ENCODE measurements around the gene CSRP3. TPM values are rescaled to one million over a fixed set of nuclear protein-coding genes. Genes with fewer than 3 reads are reported as not detected.

The CSRP3 gene
- total RNA-seq, 1 donor from 2014 or later = not detected

DNA sequence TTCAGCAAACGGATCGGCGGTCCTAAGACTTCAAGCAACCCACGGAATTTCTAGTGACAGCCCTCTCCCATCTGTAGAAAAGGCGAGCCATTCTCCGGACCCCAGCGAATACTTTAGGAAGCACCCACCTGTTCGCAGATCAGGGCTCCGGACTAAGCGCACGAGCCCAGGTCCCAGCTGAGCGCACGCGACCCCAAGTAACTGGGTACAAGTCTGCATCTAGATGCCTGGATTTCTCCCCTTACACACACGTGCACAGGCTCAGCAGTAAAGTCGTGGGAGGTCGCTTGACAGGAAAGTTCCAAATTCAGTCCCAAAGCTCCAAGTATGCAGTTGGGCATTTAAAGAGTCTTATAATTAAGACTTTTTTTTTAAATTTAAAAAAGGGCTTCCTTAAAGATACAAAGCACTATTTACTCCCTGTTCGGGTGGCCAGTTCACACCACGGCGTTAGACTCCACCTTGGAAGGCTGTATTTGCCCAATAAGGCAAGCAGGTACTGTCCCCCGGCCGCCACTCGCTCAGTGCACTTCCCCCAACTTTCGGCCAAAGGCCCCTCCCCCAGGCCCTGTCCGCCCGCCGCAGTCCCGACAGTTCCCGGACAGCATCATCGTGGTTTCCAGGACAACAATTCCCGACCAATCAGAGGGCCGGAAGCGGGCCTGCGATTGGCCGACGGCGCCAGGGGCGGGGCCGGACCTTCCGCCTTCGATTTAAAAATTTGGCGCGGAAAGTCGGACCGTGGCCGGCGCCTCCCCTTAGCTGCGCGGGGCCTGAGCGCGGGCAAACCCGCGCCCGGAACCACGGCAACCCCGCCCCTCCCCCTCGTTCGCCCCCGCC is 38.9 kb upstream of the CSRP3 start, which contains the start of gene E2F8:
E2F8 (minus strand) TSS at position 526 of the 840 bp plus-strand sequence. CDS start 824 bp downstream, outside the sequence.
- Histone ChIP-seq H3K27me3 (ENCODE audit: control insufficient read depth, insufficient read depth, low read length) (peaks cover 20% of the 10 kb centered on the region), H3K36me3 (ENCODE audit: control insufficient read depth, insufficient read depth, low read length) (no peaks in the 10 kb centered on the region), H3K4me3 (ENCODE audit: low read depth, low read length) (peak within 1 kb of the TSS; percentile 82)
- TF ChIP-seq, protein P1, sequence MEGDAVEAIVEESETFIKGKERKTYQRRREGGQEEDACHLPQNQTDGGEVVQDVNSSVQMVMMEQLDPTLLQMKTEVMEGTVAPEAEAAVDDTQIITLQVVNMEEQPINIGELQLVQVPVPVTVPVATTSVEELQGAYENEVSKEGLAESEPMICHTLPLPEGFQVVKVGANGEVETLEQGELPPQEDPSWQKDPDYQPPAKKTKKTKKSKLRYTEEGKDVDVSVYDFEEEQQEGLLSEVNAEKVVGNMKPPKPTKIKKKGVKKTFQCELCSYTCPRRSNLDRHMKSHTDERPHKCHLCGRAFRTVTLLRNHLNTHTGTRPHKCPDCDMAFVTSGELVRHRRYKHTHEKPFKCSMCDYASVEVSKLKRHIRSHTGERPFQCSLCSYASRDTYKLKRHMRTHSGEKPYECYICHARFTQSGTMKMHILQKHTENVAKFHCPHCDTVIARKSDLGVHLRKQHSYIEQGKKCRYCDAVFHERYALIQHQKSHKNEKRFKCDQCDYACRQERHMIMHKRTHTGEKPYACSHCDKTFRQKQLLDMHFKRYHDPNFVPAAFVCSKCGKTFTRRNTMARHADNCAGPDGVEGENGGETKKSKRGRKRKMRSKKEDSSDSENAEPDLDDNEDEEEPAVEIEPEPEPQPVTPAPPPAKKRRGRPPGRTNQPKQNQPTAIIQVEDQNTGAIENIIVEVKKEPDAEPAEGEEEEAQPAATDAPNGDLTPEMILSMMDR (IDR thresholded peaks at IDR 0.05; ENCODE audit: insufficient read depth, low read length, poor library complexity, severe bottlenecking) = no peak
- peak; percentile 75 for DNase-seq (ENCODE audit: low read depth)

DNA sequence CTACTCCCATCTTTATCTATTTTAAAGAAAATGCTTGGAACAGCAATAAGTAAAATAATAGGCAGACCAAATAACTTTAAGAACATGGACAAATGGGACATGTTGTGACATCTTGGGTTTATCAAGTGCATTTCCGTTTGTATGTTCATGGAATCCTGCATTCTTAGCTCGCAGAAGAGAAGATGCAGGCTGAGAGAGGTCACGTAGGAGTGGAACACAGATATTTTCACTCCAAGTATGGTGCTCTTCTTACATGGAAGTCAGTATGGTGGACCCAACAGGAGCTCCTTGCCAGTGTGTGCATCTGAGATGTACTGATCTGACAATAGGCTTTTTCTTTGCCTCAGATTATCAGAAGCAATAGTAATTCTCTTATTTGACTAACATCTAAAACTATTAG is 37.3 kb upstream of the CSRP3 start:
- Histone ChIP-seq H3K4me3 (ENCODE audit: low read depth, low read length) (no peak overlapping the region), H3K36me3 (ENCODE audit: control insufficient read depth, insufficient read depth, low read length) (no peaks in the 10 kb centered on the region), H3K27me3 (ENCODE audit: control insufficient read depth, insufficient read depth, low read length) (peaks cover 20% of the 10 kb centered on the region)
- TF ChIP-seq, protein P1 (IDR thresholded peaks at IDR 0.05; ENCODE audit: insufficient read depth, low read length, poor library complexity, severe bottlenecking) = no peak
- no peak for DNase-seq (ENCODE audit: low read depth)

DNA sequence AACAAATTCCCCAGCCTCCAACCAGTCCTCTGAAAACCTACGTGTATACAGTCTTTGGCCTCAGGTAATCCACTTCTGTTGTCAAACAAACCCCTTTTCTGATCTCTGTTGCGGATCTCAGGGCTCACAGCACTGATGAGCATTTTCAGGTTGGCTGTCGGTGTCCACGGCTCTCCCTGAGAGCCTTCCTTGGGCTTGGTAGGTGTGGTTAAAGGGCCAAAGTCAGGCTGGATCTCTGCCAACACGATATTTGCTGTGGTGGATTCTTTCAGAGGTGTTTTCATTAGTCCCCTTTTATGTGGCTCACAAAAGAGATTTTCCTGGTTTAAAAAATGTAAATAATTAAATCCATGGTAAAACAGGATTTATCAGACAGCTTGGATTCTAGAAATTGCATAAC is 36.0 kb upstream of the CSRP3 start:
- H3K27me3 ChIP-seq (ENCODE audit: control insufficient read depth, insufficient read depth, low read length) = peaks cover 13% of the 10 kb centered on the region
- no peak overlapping the region for H3K4me3 ChIP-seq (ENCODE audit: low read depth, low read length)
- H3K36me3 ChIP-seq (ENCODE audit: control insufficient read depth, insufficient read depth, low read length) = no peaks in the 10 kb centered on the region
- no peak for DNase-seq (ENCODE audit: low read depth)
- TF ChIP-seq, protein P1 (IDR thresholded peaks at IDR 0.05; ENCODE audit: insufficient read depth, low read length, poor library complexity, severe bottlenecking) = no peak

DNA sequence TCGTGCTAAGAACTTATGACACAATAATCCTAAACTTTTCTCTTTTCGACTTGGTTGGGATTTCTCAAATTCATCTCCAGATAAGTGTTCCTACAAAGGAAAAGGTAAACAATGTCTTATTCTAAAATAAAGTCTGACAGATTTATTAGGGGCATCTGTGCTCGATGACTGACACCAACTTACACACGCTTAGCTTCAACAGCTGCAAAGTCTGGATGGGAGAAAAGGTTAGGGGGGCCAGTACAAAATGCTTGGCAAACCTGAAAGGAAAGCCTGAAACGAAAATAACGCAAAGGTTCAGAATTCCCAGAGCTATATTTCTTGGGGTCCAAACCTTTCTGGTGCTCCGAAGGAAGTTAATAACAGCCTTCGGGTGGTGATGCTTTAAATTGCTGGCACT is 35.6 kb upstream of the CSRP3 start:
- Histone ChIP-seq H3K27me3 (ENCODE audit: control insufficient read depth, insufficient read depth, low read length) (peaks cover 8% of the 10 kb centered on the region), H3K4me3 (ENCODE audit: low read depth, low read length) (no peak overlapping the region), H3K36me3 (ENCODE audit: control insufficient read depth, insufficient read depth, low read length) (no peaks in the 10 kb centered on the region)
- DNase-seq (ENCODE audit: low read depth) = no peak
- TF ChIP-seq, protein P1 (IDR thresholded peaks at IDR 0.05; ENCODE audit: insufficient read depth, low read length, poor library complexity, severe bottlenecking) = no peak

DNA sequence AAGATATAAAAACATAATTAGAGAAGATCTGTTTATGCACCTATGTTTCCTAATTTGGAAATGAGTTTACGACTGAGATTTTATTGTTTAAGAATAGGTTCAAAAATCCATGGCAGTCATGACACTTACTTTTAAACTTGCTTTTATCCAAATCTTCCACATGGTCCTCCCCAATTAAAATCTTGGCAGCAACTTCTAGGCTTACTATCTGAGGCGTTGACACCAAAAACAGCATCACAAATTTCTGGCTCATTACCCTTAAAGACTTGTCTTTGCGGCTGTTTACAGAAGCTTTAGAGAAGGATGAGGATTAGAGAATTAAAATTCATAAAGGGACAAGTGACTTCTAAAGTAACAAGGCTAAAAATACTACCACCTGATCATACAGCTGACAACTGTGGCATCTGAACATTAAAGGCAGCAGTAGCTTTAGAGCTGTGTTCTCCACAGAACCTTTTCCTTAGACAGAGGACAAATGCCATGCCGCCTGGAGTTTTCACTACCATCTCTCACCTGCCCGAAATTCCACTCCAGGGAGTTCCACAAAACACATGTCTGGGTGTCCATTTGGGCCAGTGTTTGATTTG is 32.5 kb upstream of the CSRP3 start:
- no peak for DNase-seq (ENCODE audit: low read depth)
- Histone ChIP-seq H3K4me3 (ENCODE audit: low read depth, low read length) (no peak overlapping the region), H3K36me3 (ENCODE audit: control insufficient read depth, insufficient read depth, low read length) (no peaks in the 10 kb centered on the region), H3K27me3 (ENCODE audit: control insufficient read depth, insufficient read depth, low read length) (no peaks in the 10 kb centered on the region)
- TF ChIP-seq, protein P1 (IDR thresholded peaks at IDR 0.05; ENCODE audit: insufficient read depth, low read length, poor library complexity, severe bottlenecking) = no peak

All from kidney epithelial cell (primary cell).